ENCODE results near the gene NUTM2B.
"Not testable (repeated sequence)": the region's sequence is repeated elsewhere in the genome, so short reads cannot be mapped to it uniquely, and the experiment has no call there.

DNA sequence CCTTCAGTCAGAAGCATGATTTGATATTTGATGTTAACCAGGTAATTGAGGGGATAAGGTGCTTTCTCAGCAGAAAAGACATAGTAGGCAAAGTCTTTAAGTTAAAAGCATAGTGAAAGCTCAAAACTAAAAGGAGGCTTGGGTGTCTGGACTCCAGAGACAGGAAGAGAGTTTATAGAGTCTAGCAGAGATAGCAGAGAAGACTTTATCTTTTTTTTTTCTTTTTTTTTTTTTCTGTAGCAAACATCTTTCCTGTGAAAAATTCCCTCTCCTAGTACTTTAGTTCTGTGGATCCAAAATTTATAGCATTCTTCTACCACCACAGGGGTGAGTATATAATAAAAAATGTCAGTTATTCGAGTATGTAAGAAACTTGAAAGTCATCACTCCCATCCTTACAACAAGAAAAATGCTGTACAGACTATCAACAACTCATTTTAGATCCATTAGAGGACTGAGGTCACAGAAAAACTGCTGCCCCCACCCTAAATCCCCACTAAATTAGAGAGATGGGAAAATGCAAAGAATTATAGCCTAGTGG lies 33.7 kb upstream of the NUTM2B start:
- TF ChIP-seq, protein P1, sequence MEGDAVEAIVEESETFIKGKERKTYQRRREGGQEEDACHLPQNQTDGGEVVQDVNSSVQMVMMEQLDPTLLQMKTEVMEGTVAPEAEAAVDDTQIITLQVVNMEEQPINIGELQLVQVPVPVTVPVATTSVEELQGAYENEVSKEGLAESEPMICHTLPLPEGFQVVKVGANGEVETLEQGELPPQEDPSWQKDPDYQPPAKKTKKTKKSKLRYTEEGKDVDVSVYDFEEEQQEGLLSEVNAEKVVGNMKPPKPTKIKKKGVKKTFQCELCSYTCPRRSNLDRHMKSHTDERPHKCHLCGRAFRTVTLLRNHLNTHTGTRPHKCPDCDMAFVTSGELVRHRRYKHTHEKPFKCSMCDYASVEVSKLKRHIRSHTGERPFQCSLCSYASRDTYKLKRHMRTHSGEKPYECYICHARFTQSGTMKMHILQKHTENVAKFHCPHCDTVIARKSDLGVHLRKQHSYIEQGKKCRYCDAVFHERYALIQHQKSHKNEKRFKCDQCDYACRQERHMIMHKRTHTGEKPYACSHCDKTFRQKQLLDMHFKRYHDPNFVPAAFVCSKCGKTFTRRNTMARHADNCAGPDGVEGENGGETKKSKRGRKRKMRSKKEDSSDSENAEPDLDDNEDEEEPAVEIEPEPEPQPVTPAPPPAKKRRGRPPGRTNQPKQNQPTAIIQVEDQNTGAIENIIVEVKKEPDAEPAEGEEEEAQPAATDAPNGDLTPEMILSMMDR (IDR thresholded peaks at IDR 0.05; ENCODE audit: low read depth, low read length): not testable (repeated sequence)
- TF ChIP-seq EZH2phosphoT487 (IDR thresholded peaks at IDR 0.05; ENCODE audit: low read depth): not testable (repeated sequence)
